ENCODE data around the gene DISP3.
"Not testable (repeated sequence)": the region's sequence is repeated elsewhere in the genome, so short reads cannot be mapped to it uniquely, and the experiment has no call there.

DISP3 gene

DNA sequence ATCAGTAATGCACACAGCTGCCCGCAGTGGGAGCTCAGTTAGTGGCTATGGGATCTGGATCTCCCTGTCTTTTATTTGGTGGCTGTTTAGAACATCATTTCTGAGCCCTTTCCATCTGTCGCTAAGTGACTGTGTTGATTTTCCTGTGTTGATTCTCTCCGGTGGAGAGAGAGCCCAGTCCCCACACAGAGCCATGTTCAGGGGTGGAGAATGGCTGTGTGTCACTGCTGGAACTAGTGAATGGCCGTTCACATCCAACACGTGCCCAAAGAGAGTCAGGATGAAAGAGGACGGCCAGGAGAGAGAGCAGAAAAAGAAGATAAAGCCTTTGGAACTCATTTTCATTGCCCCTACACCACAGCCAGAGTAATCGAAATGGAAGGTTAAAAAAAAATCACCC lies 99.0 kb downstream of the DISP3 start:
- no peak for DNase-seq (ENCODE audit: low spot score)

- no peak for DNase-seq (ENCODE audit: low spot score)
Measured at GRCh38 chr1:11579506-11579905, 100.6 kb downstream of the DISP3 start.

DNA sequence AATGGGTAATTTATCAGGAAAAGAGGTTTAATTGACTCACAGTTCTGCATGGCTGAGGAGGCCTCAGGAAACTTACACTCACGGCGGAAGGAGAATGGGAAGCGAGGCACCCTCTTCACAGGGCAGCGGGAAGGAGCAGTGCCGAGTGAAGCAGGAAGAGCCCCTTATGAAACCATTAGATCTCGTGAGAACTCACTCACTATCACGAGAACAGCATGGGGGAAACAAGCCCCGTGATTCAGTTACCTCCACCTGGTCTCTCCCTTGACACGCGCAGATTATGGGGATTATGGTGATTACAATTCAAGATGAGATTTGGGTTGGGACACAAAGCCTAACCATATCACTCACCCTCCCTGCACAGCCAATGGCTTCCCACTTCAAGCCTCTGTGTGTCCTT lies 101.1 kb downstream of the DISP3 start:
- not testable (repeated sequence) for DNase-seq (ENCODE audit: low spot score)

- DNase-seq (ENCODE audit: low spot score) = no peak
Measured at GRCh38 chr1:11581445-11581991, 102.6 kb downstream of the DISP3 start.

GRCh38 chr1:11585389-11585788 lies 106.4 kb downstream of the DISP3 start:
- no peak for DNase-seq (ENCODE audit: low spot score)
